Melanocyte of skin (primary cell): ENCODE measurements around the gene FOXJ3. TPM values are rescaled to one million over a fixed set of nuclear protein-coding genes. Genes with fewer than 3 reads are reported as not detected.

Experiments
- total RNA-seq, 2 donors: library from RNA; depleted of rRNA; stranded (reverse); fragments of >200 nt; gene quantifications; 2 replicates each; pipeline ENCODE4 v1.2.3, GENCODE V29; 2012

Gene FOXJ3
- 10 to 100 TPM; 29.6 to 32.6 TPM for total RNA-seq

GRCh38 chr1:42335050-42335808 lies at the start of gene FOXJ3:
Gene FOXJ3 (minus strand): TSS chr1:42335235. CDS start chr1:42311093, 24,142 bp downstream.

DNA sequence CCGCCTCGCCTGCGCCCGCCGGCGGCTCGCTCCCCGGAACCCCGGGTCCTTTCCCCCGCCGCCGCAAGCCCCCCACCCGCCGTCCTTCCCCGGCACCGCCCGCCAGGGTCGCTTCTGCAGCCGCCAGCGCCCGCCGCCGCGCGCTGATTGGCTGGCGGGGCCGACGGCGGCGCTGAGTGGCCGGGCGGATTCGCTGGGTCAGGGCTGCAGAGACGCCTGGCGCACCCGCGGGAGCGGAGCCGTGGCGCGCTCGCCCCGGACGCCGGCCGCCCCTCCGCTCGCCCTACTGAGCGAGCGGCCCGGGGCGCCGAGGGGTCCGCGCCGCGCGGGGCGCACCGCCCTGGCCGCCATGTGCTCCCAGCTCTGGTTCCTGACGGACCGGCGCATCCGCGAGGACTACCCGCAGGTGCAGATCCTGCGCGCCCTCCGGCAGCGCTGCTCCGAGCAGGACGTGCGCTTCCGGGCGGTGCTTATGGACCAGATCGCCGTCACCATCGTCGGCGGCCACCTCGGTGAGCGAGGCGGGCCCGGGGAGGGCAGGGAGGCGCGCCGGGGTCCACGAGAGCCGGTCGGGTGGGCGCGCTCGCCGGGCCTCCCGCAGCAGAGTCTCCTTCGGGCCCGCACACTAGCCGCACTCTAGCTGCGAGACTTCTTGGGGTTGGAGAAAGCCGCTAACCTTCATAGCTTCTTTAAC lies 45.7 kb upstream of the FOXJ3 start, which contains the start of gene RIMKLA:
TSS of gene RIMKLA (plus strand) at position 207 of the 694 bp plus-strand sequence. CDS start at position 350, 143 bp downstream.

DNA sequence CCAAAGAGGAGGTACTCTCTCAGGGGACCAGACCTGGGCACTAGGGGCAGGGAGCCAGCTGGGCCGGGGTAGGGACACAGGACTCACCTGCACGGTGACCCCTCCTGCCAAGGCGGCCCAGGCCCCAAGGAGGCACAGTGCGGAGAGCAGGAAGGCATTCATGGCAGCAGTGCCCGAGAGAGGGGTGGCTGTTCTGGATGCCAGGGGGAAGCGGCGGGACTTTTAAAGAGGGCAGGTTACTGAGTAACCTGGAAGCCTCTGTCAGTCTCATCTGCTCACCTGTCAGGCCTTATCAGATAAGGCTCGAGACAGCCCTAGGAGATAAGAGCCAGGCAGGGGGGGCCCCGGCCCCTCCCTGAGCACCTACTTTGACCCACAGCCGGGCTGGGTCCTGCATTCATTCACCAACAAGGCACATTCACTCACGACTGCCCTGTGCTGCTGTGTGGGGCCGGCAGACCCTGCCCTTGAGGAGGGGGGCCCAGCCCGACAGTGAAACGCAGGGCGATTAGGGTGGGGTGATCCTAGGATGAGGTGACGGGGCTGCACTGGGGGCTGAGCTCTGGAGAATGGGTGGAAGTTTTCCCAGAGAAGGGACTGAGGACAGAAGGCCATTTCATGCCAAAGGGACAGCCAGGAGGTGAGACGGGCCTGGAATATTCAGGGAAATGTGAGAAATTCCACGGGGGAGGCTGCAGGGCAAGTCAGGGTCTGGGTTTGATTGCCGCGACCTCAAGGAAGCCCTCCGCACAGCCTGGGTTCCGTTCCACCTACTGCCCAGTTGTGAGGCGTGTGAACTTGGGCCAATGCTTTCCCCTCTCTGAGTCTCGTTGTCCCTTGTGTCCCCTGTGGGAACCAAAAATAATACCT lies 170.2 kb downstream of the FOXJ3 start, which contains the start of gene GUCA2A:
TSS of gene GUCA2A (minus strand) at position 195 of the 870 bp plus-strand sequence. CDS start at position 162, 33 bp downstream.

DNA sequence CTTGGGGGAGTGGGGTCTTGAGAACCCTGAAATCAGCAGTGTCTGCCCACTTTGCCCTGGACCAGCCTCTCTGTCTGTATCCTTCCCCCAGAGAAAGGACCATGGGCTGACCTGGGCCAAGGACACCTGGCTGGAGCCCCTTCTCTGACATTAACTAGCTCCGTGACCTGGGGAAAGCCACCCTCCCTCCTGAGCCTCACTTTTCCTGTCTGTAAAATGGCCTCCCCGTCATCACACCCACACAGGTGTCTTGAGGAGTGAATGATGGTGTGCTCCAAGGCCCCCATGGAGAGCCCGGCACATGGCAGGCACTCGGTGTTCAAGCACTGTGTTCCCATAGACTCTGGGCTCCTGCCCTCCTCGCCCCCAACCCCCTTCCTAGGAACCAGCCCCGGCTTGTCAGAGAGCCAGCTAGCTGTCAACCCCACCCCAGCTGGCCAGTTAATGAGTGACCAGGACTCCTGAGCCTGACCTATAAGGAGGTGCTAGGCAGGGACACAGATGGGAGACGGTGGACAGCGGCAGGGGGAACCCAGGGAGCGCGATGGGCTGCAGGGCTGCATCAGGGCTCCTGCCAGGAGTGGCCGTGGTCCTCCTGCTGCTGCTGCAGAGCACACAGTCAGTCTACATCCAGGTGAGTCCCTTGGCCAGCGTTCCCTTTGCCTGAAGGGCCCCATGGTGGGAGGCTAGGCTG lies 182.0 kb downstream of the FOXJ3 start, which contains the start of gene GUCA2B:
TSS of gene GUCA2B (plus strand) at position 504 of the 694 bp plus-strand sequence. CDS start at position 545, 41 bp downstream.

Other genes with a start within 250 kb of the FOXJ3 start
- gene GUCA2B, start 181.8 kb downstream of the FOXJ3 start, total RNA-seq: not detected
- not detected for gene GUCA2A, start 170.5 kb downstream of the FOXJ3 start, total RNA-seq
- under 1 TPM; under 0.01 TPM for gene RIMKLA, start 45.6 kb upstream of the FOXJ3 start, total RNA-seq
- 1 to 10 TPM in 1 of 2 donors, under 1 TPM in 1; 0.67 to 1.7 TPM for gene ZMYND12, start 120.8 kb upstream of the FOXJ3 start, total RNA-seq
- gene PPCS, start 121.3 kb upstream of the FOXJ3 start, total RNA-seq: 10 to 100 TPM; 79.2 to 83.3 TPM
- under 1 TPM; 0.67 to 0.69 TPM for gene CCDC30, start 128.1 kb upstream of the FOXJ3 start, total RNA-seq